Activated CD8-positive, alpha-beta memory T cell treated with anti-CD3 and anti-CD28 coated beads for 36 hours (primary cell): ENCODE measurements around the gene PPP4R2. TPM values are rescaled to one million over a fixed set of nuclear protein-coding genes. Genes with fewer than 3 reads are reported as not detected.
"Not testable (repeated sequence)": the region's sequence is repeated elsewhere in the genome, so short reads cannot be mapped to it uniquely, and the experiment has no call there.

ENCODE experiments used
- CTCF ChIA-PET: fragments of 350-600 bp; sonication (Branson Sonifier 250); formaldehyde crosslinking; loops from one replicate; lab custom pipeline; 2021; ENCODE audit warnings: antibody characterized with exemption; lab: Charles Lee
- POLR2A ChIA-PET: fragments of 350-600 bp; sonication (Branson Sonifier 250); formaldehyde crosslinking; loops from one replicate; lab custom pipeline; 2021; ENCODE audit warnings: antibody characterized with exemption; lab: Charles Lee
- total RNA-seq, 2 experiments: library from RNA; stranded (reverse); gene quantifications; one replicate each; pipeline ENCODE4 v1.2.3, GENCODE V29; 2021

Gene PPP4R2
- total RNA-seq, 2 experiments from 2014 or later = 118 to 121 TPM

GRCh38 chr3:72973786-72974185 is 22.8 kb upstream of the PPP4R2 start:
- ChIA-PET CTCF (no interaction called here), POLR2A (no interaction called here)

- CTCF ChIA-PET = interaction anchor here (1.1 kb wide), 1 partner anchor 22 kb away, joined by 4 read pairs; the partner anchor contains the start of gene PPP4R2
- POLR2A ChIA-PET = interaction anchor here (0.9 kb wide), 1 partner anchor 19 kb away, joined by 6 read pairs; no protein-coding TSS in a partner anchor
Measured at GRCh38 chr3:72974956-72975355, 21.7 kb upstream of the PPP4R2 start.

- ChIA-PET POLR2A (no interaction called here), CTCF (interaction anchor here (0.6 to 0.7 kb wide), 2 partner anchors 22 to 44 kb away, joined by 3 read pairs; no protein-coding TSS in a partner anchor)
Measured at GRCh38 chr3:72976281-72976741, 20.3 kb upstream of the PPP4R2 start.

GRCh38 chr3:72977060-72977808 is 19.4 kb upstream of the PPP4R2 start:
- ChIA-PET POLR2A (interaction anchor here (0.6 kb wide), 1 partner anchor 24 kb away, joined by 4 read pairs; no protein-coding TSS in a partner anchor), CTCF (no interaction called here)

- ChIA-PET POLR2A (no interaction called here), CTCF (interaction anchor here (1.5 kb wide), 1 partner anchor 10 kb away, joined by 3 read pairs; no protein-coding TSS in a partner anchor)
Measured at GRCh38 chr3:72982609-72983366, 13.8 kb upstream of the PPP4R2 start.

GRCh38 chr3:72985576-72985975 is 11.0 kb upstream of the PPP4R2 start:
- ChIA-PET POLR2A (no interaction called here), CTCF (no interaction called here)

GRCh38 chr3:72990701-72991395 is 5.8 kb upstream of the PPP4R2 start:
- CTCF ChIA-PET = no interaction called here

GRCh38 chr3:72991522-72991921 is 5.1 kb upstream of the PPP4R2 start:
- ChIA-PET CTCF (no interaction called here), POLR2A (no interaction called here)

More at GRCh38 chr3:72990701-72991395, 5.8 kb upstream of the PPP4R2 start:
- POLR2A ChIA-PET = no interaction called here

GRCh38 chr3:72993391-72993790 is 3.2 kb upstream of the PPP4R2 start:
- CTCF ChIA-PET = interaction anchor here (1.0 kb wide), 1 partner anchor 10 kb away, joined by 3 read pairs; no protein-coding TSS in a partner anchor
- POLR2A ChIA-PET = interaction anchor here (1.2 kb wide), 1 partner anchor 18 kb away, joined by 6 read pairs; no protein-coding TSS in a partner anchor

- ChIA-PET CTCF (no interaction called here), POLR2A (interaction anchor here (0.6 kb wide), 1 partner anchor 33 kb away, joined by 3 read pairs; no protein-coding TSS in a partner anchor)
Measured at GRCh38 chr3:72995337-72995736, 1.3 kb upstream of the PPP4R2 start.

GRCh38 chr3:72996121-72996472 is 514 bp upstream of the PPP4R2 start:
- ChIA-PET POLR2A (interaction anchor here (0.6 to 1.0 kb wide), 3 partner anchors 29 to 688 kb away, joined by 3 to 7 read pairs (median 3); no protein-coding TSS in a partner anchor), CTCF (interaction anchor here (0.6 to 1.8 kb wide), 3 partner anchors 9 to 21 kb away, joined by 3 to 4 read pairs (median 3); no protein-coding TSS in a partner anchor)

- ChIA-PET CTCF (interaction anchor here (1.8 kb wide), 1 partner anchor 23 kb away, joined by 4 read pairs; no protein-coding TSS in a partner anchor), POLR2A (interaction anchor here (0.6 kb wide), 1 partner anchor 48 kb away, joined by 4 read pairs; no protein-coding TSS in a partner anchor)
Measured at GRCh38 chr3:72997421-72997961, 880 bp downstream of the PPP4R2 start.

- ChIA-PET CTCF (interaction anchor here (0.9 kb wide), 1 partner anchor 57 kb away, joined by 3 read pairs; no protein-coding TSS in a partner anchor), POLR2A (interaction anchor here (1.0 kb wide), 1 partner anchor 47 kb away, joined by 3 read pairs; no protein-coding TSS in a partner anchor)
Measured at GRCh38 chr3:72998466-72998865, 1.9 kb downstream of the PPP4R2 start.

- POLR2A ChIA-PET = no interaction called here
- CTCF ChIA-PET = no interaction called here
Measured at GRCh38 chr3:72999951-73000350, 3.3 kb downstream of the PPP4R2 start.

GRCh38 chr3:73003050-73003449 is 6.4 kb downstream of the PPP4R2 start:
- POLR2A ChIA-PET = not testable (repeated sequence)
- CTCF ChIA-PET = interaction anchor here (0.7 to 1.1 kb wide), 2 partner anchors 28 to 1587 kb away, joined by 3 read pairs; no protein-coding TSS in a partner anchor

GRCh38 chr3:73004316-73004715 is 7.7 kb downstream of the PPP4R2 start:
- ChIA-PET POLR2A (no interaction called here), CTCF (no interaction called here)

- CTCF ChIA-PET = no interaction called here
- POLR2A ChIA-PET = interaction anchor here (1.3 kb wide), 1 partner anchor 21 kb away, joined by 5 read pairs; no protein-coding TSS in a partner anchor
Measured at GRCh38 chr3:73007992-73008712, 11.5 kb downstream of the PPP4R2 start.

- POLR2A ChIA-PET = no interaction called here
- CTCF ChIA-PET = no interaction called here
Measured at GRCh38 chr3:73009008-73009407, 12.4 kb downstream of the PPP4R2 start.
